HG02981 (cell line): Measurements from ENCODE around the gene B3GALT5.

Experiments used
- ATAC-seq: cut with Tn5 transposase; IDR thresholded peaks from one replicate; pipeline ENCODE4 v1.9.1; 2021; ENCODE audit warnings: mild to moderate bottlenecking, moderate library complexity; ENCODE audit not compliant: unreplicated experiment

Gene B3GALT5

GRCh38 chr21:39641827-39642450, 29.2 kb downstream of the B3GALT5 start:
- no peak for ATAC-seq

GRCh38 chr21:39644062-39644560, 31.4 kb downstream of the B3GALT5 start:
- no peak for ATAC-seq

DNA sequence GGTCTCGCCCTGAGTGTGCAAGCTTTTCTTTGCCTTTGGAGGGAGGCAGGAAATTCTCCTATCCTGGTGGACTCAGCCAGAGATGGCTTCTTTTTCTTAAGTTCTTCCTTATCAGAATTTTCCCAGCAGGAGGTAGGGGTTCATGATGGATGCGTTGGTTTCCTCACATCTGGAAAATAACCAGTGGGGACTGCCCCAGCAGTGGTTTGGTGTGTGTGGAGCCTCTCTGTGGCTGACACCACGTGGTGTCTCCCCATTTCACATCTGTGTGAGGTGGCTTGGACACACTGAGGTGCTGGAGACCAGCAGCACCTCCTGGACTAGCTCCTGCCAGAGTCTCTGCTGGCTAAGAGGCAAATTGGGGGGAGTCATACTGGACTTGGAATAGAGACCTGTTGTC, 32.6 kb downstream of the B3GALT5 start:
- no peak for ATAC-seq

- ATAC-seq: no peak
Observed at GRCh38 chr21:39647476-39647875, 34.7 kb downstream of the B3GALT5 start.

GRCh38 chr21:39648879-39649278, 36.1 kb downstream of the B3GALT5 start:
- ATAC-seq: no peak

GRCh38 chr21:39649526-39649925, 36.8 kb downstream of the B3GALT5 start:
- no peak for ATAC-seq

- ATAC-seq: no peak
Observed at GRCh38 chr21:39650306-39650705, 37.6 kb downstream of the B3GALT5 start.

- no peak for ATAC-seq
Observed at GRCh38 chr21:39650801-39651200, 38.1 kb downstream of the B3GALT5 start.

DNA sequence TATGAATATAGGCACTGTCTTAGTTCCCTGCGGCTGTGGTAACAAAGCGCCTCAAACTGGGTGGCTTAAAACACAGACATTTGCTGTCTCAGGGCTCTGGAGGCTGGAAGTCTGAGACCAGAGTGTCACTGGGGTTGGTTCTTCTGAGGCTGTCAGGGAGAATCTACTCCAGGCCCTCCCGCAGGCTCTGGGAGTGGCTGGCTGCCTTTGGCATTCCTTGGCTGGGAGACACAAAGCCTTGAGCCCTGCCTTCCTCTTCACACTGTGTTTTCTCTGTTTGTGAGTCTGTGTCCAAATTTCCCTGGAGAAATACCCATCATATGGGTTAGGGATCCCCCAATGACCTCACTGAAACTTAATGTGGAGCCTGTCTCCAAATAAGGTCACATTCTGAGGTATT, 38.5 kb downstream of the B3GALT5 start:
- ATAC-seq: no peak

GRCh38 chr21:39654951-39655350, 42.2 kb downstream of the B3GALT5 start:
- no peak for ATAC-seq

GRCh38 chr21:39655589-39655988, 42.8 kb downstream of the B3GALT5 start:
- ATAC-seq: no peak

GRCh38 chr21:39656209-39656608, 43.5 kb downstream of the B3GALT5 start:
- no peak for ATAC-seq

DNA sequence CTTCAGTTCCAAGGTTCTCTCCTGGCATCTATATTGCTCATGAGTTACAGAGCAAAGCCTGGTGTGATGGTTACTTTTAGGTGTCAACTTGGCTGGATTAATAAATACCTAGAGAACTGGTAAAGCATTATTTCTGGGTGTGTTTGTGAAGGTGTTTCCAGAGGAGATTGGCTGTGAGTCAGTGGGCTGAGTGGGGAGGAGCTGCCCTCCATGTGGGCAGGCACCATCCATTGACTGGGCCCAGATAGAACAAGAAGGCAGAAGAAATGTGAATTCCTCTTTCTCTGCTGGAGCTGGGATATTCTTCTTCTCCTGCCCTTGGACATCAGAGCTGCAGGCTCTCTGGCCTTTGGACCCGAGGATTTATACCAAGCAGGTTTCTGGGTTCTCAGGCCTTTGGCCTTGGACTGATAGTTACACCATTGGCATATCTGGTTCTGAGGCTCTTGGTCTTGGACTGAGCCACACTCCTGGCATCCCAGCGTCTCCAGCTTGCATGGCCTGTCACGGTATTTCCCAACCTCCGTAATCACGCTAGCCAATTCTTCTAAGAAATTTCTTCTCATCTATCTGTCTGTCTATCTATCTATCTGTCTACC, 44.5 kb downstream of the B3GALT5 start:
- no peak for ATAC-seq

- no peak for ATAC-seq
Observed at GRCh38 chr21:39658066-39658465, 45.3 kb downstream of the B3GALT5 start.

GRCh38 chr21:39659070-39659815, 46.5 kb downstream of the B3GALT5 start:
- no peak for ATAC-seq

DNA sequence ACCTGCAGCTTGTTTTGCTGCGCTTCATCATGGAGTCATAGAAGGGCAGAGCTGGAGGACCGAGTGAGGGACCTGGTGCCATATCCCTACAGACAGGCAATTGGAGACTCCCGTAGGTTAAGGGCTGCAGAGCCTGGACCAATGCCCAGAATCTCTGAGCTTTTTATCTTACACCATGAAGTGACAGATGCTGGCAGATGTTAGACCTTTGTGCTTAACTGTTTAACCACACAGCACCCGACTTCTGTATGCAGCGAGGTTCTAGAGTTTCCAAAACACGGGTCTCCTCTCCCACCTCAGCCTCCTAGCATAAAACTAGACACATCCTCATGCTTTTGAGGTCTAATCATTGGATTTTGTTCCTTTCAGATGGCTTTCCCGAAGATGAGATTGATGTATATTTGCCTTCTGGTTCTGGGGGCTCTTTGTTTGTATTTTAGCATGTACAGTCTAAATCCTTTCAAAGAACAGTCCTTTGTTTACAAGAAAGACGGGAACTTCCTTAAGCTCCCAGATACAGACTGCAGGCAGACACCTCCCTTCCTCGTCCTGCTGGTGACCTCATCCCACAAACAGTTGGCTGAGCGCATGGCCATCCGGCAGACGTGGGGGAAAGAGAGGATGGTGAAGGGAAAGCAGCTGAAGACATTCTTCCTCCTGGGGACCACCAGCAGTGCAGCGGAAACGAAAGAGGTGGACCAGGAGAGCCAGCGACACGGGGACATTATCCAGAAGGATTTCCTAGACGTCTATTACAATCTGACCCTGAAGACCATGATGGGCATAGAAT, 47.6 kb downstream of the B3GALT5 start:
- no peak for ATAC-seq

GRCh38 chr21:39661121-39661520, 48.4 kb downstream of the B3GALT5 start:
- ATAC-seq: no peak

GRCh38 chr21:39661740-39662139, 49.0 kb downstream of the B3GALT5 start:
- ATAC-seq: no peak

GRCh38 chr21:39662411-39662953, 49.7 kb downstream of the B3GALT5 start:
- ATAC-seq: no peak

DNA sequence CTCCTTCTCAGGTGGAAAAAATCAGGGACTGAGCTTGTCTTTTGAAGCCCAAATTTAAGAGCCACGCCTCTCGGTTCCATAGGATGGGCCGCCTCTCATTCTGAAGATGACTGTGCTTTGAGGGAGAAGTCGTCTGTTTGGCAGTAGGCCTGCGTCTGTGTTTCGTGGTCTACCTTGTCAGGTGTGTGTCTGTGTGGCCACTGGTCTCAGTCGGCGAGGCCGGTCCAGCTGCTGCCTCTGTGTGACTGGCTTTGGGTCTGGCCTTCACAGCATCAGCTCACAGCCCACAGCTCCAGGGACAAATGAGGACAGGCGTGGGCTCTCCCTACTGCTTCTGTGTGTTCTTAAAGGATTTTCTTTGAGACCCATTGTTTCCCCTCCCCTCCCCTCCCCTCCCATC, 50.3 kb downstream of the B3GALT5 start:
- no peak for ATAC-seq
